8988T (cell line): ENCODE measurements around the gene ANKRD1.
A peak's percentile ranks its signal among the peaks of the same experiment; 100 is the strongest.
"Not testable (repeated sequence)": the region's sequence is repeated elsewhere in the genome, so short reads cannot be mapped to it uniquely, and the experiment has no call there.

Experiments
- DNase-seq: peaks from one replicate; pipeline ENCODE4 v3.0.0; 2011

The ANKRD1 gene

DNA sequence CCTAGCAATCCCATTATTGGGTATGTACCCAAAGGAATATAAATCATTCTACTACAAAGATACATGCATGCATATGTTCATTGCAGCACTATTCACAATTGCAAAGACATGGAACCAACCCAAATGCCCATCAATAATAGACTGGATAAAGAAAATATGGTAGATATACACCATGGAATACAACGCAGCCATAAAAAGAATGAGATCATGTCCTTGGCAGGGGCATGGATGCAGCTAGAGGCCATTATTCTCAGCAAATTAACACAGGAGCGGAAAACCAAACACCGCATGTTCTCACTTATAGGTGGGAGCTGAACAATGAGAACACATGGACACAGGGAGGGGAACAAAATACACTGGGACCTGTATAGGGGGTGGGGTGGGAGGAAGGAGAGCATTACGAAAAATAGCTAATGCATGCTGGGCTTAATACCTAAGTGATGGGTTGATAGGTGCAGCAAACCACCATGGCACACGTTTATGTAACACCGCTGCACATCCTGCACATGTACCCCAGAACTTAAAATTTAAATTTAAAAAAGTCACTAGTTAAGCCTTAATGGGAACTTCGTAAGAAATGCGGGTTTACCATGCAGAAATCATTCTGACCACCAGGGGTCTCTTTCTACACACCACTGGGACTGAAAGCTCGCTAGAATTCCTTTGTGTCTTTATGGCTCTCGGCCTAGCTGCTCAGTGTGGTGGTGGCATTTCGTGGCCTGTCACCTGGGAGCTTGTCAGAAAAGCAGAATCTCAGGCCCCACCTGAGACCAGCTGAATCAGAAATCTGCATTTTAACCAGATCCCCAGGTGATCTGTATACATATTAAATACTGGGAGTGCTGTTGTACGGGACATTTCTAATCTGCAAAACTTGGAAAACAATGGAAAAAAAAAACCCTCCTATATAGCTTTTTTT lies 9.5 kb downstream of the ANKRD1 start:
- DNase-seq: no peak

DNA sequence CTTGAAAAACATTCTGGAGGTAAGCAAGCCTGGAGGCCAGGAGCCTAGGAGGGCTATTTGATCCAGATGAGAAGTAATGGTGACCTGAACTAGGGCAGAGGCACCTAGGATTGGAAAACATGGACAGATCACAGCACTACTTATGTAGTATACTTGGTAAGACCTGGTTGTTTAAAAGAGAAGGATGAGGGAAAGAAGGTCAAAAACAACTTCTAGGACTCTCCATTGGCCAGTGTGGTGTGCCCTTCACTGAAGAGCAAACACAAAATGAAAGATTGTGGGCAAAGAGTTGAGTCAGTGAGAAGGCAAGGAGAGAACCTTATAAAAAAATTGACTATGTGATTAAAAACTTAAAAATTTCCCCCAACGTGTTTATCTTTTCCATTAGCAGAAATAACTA lies 14.3 kb downstream of the ANKRD1 start:
- no peak for DNase-seq

DNA sequence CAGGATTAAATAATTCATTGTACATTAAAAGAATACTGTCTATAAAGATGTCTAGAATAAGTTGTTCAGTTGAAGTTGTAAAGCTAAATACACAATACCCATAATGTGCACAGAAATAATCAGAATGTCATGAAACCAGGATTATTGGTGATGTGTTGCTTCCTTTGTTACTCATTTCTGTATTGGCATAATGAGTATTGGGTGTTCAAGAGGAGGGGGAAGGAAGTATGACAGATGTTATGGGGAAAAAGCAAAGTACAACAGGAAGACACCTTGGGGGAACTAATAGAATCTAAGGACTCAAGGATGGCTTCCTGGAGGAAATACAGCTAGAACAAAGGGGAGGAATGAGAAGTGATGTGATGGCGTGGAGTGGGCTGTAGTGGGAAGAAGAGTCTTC lies 15.0 kb downstream of the ANKRD1 start:
- DNase-seq: no peak

DNA sequence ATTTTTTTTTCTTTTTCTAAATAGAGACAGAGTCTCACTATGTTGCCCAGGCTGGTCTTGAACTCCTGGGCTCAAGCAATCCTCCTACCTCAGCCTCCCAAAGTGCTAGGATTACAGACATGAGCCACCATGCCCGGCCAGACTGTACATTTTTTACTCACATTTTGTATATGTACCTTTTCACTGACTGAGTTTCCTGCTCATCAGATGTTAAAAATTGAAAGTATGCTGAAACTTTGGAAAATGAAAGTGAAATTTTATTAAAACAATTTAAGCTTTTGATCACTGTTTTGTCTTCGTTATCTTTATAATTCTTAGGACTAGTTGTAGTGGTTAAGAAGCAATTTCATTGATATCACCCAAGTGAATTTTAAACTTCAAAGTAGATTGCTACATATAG lies 24.0 kb downstream of the ANKRD1 start:
- not testable (repeated sequence) for DNase-seq

DNA sequence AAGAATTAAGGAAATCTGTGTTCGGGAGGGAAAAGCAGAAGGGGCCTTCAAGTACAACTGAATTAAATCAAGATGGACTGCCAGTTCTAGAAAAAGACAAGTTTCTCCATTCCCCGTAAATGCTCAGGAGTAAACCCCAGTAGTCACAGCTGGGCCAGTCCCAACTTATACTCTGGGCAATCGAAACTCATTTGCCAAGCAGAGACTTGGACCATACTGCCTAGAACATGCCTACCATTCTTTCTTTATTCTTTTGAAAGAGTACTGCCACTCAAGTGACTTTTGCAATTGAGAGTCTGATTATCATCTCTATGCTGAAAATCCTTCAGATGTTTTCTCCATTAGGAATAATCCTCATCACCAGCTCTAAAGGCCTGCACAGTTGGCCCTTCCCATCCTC lies 27.7 kb downstream of the ANKRD1 start:
- DNase-seq: no peak

DNA sequence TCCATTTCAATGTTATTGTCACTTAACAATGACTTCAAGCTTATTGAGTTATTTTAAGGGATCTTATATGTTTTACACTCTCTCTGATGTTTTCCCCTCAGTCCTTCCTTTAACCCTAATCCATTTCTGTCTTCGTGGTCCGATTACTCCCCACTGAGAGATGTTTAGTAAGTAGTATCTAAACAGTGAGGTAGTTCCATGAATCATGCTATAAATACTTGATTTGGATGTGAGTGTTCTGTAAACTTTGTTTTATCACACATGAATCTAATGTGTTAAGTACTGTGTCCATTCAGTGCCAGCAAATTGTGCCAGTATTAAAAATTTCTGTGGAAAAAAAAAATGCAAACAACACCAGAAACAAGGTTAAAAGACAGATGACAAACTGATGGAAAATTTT lies 30.5 kb downstream of the ANKRD1 start:
- no peak for DNase-seq

DNA sequence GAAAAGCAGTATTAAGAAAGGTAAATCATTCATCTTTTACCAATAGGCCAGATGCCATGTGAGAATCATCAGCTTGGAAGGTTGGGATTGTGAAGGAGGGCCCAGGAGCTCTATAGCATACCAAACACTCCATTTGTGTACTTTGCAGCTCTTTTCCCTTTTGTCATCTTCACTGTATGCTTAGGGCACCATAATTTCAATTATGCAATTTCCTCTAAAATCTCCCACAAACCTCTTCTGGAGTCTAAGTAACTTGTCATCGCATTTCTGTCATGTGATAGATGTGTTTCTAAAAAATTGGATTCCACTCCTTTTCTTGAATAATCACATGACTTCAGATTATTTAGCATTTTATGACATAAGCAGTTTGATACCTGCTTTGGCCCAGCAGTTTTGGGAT lies 31.3 kb downstream of the ANKRD1 start:
- no peak for DNase-seq

DNA sequence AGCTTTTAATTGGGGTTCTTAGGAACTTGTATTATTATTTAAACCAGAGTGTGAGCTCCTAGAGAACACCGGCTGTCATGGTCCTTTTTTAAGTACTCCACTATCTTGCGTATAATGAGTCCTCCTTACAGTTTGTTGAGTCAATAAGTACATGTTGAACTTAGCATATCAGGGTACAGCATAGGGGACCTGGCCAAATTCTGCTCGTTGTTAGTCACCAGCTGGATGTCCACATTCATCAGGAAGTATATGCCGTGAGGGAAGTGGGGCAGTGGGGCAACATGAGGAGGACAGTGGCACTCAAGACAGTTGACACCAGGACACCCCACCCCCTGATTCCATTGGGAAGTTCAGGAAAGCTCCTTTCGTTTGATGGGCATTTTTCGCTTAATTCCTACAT lies 32.5 kb downstream of the ANKRD1 start:
- DNase-seq: no peak

DNA sequence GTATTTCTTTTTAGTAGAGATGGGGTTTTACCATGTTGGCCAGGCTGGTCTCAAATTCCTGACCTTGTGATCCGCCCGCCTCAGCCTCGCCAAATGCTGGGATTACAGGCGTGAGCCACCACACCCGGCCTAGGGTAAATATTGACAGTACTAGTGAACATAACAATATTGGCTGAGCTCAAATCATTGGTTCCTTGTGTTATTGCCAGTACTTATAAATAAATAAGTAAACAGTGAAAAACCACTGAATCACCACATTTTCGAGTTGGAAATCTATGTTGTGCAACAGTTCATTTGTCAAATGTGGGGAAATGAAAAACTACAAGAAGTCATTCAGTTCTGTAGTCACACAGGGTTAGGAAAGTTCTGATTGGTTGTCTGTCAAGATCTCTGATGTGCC lies 33.3 kb downstream of the ANKRD1 start:
- DNase-seq: no peak

DNA sequence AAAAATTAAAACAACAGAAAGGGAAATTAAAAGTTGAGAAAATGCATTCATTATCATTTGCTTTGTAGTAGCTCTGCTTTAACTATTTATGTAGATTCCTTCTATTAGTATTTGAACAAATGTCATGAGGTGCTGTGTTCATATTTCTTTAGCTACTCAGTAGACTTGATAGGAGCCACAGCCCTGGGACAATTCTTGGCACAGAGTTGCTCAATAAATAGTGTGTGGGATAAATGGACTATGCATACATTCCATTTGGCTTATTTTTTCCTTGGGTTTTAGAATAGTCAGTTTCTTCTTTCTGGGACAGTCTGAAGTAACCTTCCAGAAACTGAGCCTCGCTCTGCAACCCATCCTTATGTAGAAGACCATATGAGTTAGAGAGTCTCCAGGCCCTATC lies 35.7 kb downstream of the ANKRD1 start:
- DNase-seq: no peak

DNA sequence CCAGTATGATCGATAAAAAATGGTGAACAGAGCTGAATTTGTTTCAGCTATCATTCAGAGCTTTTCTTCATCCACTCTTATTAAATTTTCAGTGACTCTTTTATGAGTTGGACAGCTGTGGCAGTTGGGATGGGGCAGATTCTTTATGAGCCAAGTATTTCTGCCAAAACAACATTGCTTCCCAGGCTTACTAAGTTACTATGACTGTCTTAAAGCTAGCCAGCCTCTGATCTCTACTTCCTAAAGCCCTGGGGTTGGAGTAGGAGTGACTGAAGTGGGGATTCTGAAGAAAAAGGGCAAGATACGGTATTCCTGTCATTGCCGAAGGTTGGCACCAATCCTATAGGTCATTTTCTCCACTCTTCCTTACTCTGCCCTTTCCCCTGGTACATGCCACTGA lies 36.5 kb downstream of the ANKRD1 start:
- DNase-seq: no peak

DNA sequence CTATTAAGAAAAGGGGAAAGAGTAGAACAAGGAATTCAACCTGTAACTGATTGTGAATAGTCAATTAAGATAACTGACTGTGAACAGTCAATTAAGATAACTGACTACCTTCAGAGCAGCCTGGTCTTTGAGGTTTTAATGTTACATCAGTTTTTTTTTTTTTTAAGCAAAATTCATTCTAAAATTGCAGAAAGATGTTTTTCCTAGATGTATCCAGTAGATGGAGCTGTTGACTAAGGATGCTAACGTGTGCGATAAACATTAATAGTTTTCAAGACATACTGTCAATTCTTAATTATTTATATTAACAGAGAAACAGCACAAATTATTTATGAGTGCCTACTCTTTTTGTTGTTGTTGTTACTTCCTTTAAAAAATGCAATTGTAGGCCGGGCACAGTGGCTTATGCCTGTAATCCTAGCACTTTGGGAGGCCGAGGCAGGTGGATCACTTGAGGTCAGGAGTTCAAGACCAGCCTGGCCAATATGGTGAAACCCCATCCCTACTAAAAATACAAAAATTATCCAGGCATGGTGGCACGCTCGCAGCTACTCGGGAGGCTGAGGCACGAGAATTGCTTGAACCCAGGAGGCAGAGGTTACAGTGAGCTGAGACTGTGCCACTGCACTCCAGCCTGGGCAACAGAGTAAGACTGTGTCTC lies 40.7 kb downstream of the ANKRD1 start:
- DNase-seq: not testable (repeated sequence)

DNA sequence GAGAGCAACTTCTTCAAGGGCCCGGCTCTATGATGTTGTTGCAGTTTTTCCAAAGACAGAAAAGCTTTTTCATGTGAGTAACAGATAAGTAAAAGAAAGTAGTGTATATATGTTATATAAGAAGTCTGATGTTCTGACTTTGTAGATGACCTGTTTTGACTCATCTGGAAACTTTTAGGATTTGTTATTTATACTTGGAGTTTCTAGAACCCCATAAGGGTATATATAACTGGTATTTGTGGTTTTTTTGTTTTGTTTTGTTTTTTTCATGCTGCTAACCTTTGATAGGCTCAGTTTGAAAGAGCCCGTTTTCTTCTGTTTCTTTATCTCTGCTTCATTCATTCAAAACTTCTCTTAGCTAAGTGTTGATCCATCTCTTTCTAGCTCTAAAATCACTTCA lies 41.8 kb downstream of the ANKRD1 start:
- no peak for DNase-seq

DNA sequence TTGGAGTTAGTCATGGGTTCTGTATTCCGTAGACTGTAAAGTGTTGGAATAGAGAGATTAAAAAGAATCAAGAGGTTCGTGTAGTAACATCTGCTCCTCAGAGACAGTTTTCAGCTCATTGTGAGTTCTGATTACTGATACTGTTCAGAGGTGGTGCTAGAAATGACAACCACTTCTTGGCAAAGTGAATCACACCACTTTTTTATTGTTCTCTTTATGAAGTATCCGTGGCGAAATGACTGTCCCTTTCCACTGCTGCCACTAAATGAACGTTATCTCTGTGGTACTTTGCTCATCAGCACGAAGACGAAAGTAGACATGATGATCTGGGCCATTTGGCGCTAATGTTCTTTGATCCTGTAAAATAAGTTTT lies 48.3 kb downstream of the ANKRD1 start:
- DNase-seq: no peak

DNA sequence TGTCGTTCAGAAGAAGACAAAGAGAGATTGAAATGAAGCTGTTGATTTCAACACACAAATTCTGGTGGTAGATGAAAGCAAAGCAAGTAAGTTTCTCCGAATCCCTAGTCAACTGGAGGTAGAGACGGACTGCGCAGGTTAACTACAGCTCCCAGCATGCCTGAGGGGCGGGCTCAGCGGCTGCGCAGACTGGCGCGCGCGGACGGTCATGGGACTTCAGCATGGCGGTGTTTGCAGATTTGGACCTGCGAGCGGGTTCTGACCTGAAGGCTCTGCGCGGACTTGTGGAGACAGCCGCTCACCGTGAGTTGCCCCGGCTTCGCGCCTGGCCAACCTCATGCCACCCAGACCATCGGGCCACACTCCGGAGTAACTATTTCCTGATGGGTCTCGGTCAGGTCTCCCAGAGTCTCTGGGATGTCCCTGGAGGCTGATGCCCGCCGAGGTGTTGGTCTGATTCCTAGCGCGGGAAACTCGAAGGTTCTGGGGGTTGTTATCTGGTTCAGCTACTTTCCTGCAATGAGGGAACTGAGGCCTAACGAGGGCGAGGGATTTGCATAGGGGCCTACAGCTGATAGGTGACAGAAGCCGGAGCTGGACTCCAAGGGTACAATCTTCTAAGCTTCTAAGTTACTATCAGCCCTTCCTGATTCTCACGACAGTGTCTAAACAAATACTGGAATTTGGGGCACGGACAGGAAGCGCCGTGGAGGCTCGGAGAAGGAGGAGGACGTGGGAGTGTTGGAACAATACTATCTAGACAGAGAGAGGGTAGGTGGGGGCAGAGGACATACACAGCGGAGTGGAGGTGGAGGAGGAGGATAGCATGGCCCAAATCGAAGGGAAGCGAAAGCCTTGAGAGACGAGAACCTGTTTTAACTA lies 48.9 kb downstream of the ANKRD1 start, which contains the start of gene RPP30:
TSS of gene RPP30 (plus strand) at position 209 of the 882 bp plus-strand sequence. CDS start at position 222, 13 bp downstream.
- peak; percentile 52 for DNase-seq

DNA sequence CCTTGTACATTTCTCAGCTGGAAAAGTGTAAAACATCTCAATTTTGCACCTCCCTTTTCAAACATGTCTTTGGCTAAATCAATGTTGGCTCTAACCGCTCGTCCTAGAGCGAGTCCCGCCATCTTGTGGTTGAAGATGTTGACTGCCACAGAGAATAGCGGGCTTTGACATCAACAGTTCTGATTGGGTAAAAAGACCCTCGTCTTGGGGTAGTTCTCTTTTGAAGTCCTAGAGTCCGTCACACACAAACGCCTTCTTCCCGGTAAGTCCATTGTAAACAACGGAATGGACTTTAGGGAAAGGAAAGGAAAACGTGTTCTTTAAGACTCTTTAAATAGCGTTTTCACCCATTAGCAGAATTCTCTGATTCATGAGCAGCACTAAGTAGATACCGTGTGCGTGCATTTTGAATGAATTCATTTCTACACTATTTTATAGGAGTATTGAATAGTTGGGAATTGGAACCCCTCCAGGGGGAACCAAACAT lies 49.6 kb downstream of the ANKRD1 start:
- DNase-seq: no peak

DNA sequence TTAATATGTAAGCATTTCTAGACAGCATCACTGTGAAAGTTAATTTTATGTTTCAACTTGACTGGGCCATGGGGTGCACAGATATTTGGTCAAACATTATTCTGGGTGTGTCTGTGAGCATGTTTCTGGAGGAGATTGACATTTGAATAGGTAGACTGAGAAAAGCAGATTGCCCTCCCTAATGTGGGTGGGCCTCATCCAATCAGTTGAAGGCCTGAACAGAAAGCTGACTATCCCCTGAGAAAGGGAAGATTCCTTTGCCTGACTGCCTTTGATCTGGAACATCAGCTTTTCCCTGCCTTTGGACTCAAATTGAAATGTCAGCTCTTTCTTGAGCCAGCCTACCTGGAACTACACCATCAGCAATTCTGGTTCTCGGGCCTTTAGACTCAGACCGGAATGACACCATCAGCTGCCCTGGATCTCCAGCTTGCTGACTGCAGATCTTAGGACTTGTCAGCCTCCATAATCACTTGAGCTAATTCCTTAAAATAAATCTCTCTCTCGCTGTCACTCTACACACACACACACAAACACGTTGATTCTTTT lies 54.8 kb downstream of the ANKRD1 start:
- no peak for DNase-seq

DNA sequence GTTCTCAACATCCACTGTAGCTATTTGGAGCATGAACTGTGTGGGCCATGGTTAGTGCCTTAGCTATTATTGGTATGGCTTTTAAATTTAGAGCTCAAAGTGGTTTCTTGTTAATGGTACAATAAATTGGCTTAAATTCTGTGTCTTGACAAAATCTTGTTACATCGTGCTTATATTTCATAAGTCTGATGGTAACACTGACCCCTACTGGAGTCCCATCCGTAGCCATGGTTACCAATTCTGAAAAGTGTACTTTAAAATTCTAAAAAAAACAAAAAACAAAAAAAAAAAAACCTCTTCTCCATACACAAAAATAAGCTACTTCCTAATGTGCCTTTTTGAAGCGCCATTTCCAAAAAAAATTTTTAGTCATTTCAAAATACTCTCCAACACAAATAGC lies 55.5 kb downstream of the ANKRD1 start:
- DNase-seq: no peak

DNA sequence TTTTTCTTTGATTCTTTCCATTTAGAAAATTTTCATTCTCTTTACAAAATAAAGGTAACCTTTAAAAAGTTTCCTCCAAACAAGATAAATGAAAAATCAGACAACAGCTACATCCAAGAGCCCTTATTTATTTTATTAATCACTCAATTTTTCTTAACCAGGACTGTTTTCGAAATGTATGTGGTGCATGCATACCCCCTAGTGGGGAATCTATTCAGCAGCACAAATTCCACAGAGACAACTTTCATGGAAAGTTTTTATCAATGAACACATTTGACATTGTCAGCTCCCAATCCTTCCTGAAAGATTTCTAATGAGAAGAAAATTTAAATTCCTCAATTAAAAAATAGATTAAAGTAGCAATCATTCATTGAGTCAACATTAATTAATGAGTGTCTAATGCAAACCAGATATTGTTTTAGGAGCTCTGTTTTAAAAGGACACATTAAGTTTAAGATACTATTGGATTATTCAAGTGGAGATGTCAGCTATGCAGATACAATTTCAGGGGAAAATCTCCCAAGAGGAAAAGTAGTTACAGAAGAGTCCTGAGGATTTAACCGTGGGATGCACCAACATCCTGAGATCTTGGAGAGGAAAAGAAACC lies 57.9 kb downstream of the ANKRD1 start:
- DNase-seq: no peak
